Ectodermal cell (in vitro differentiated cells): ENCODE data around the gene MYO7A.

Experiments used
- H3K27ac ChIP-seq: 2 replicates; pipeline ENCODE4 v1.7.0; 2013; ENCODE audit warnings: mild to moderate bottlenecking, low read depth, low read length; ENCODE audit not compliant: insufficient read depth, poor library complexity, severe bottlenecking
- H3K27me3 ChIP-seq: 2 replicates; pipeline ENCODE4 v1.7.0; 2013; ENCODE audit warnings: mild to moderate bottlenecking, low read length; ENCODE audit not compliant: insufficient read depth, control insufficient read depth, poor library complexity, severe bottlenecking
- H3K36me3 ChIP-seq: one replicate; pipeline ENCODE4 v1.7.0; 2013; ENCODE audit warnings: low read length; ENCODE audit not compliant: control insufficient read depth, insufficient read depth
- H3K4me1 ChIP-seq: one replicate; pipeline ENCODE4 v1.7.0; 2013; ENCODE audit warnings: low read length; ENCODE audit not compliant: control insufficient read depth, insufficient read depth
- H3K4me3 ChIP-seq: 2 replicates; pipeline ENCODE4 v1.7.0; 2013; ENCODE audit warnings: low read depth, low read length, control low read depth; ENCODE audit not compliant: insufficient read depth
- H3K9me3 ChIP-seq: 2 replicates; pipeline ENCODE4 v1.7.0; 2013; ENCODE audit warnings: mild to moderate bottlenecking, low read length, moderate library complexity; ENCODE audit not compliant: control insufficient read depth
- WGBS, 2 experiments: methylation state at CpG; one replicate each; pipeline ENCODE4 v1.1.7; 2013; ENCODE audit warnings: missing lambda C conversion rate in 2 of 2; 5-methylcytosine and 5-hydroxymethylcytosine counted together

Gene MYO7A

GRCh38 chr11:77215106-77215505 is 87.1 kb downstream of the MYO7A start:
- Histone ChIP-seq H3K4me1 (no peaks in the 10 kb centered on the region), H3K27ac (no peak overlapping the region), H3K36me3 (no peaks in the 10 kb centered on the region), H3K27me3 (no peaks in the 10 kb centered on the region), H3K9me3 (no peaks in the 10 kb centered on the region), H3K4me3 (no peak overlapping the region)
- 91 to 93% methylated on average over 3 of the region's 3 CpGs for WGBS, 2 experiments

- H3K36me3 ChIP-seq: no peaks in the 10 kb centered on the region
- no peak overlapping the region for H3K27ac ChIP-seq
- H3K27me3 ChIP-seq: no peaks in the 10 kb centered on the region
- 89 to 100% methylated on average over 2 of the region's 2 CpGs for WGBS, 2 experiments
- no peak overlapping the region for H3K4me3 ChIP-seq
- H3K9me3 ChIP-seq: no peaks in the 10 kb centered on the region
- no peaks in the 10 kb centered on the region for H3K4me1 ChIP-seq
Measured at GRCh38 chr11:77217156-77217555, 89.1 kb downstream of the MYO7A start.

- Histone ChIP-seq H3K27ac (no peak overlapping the region), H3K4me3 (no peak overlapping the region), H3K4me1 (no peaks in the 10 kb centered on the region), H3K27me3 (no peaks in the 10 kb centered on the region), H3K36me3 (no peaks in the 10 kb centered on the region), H3K9me3 (no peaks in the 10 kb centered on the region)
- 81 to 85% methylated on average over 9 of the region's 9 CpGs for WGBS, 2 experiments
Measured at GRCh38 chr11:77223797-77224196, 95.8 kb downstream of the MYO7A start.

- no peak overlapping the region for H3K27ac ChIP-seq
- no peaks in the 10 kb centered on the region for H3K36me3 ChIP-seq
- 92 to 97% methylated on average over 5 of the region's 5 CpGs for WGBS, 2 experiments
- H3K4me1 ChIP-seq: no peaks in the 10 kb centered on the region
- H3K9me3 ChIP-seq: no peaks in the 10 kb centered on the region
- H3K4me3 ChIP-seq: no peak overlapping the region
- no peaks in the 10 kb centered on the region for H3K27me3 ChIP-seq
Measured at GRCh38 chr11:77230878-77231605, 103.0 kb downstream of the MYO7A start.

GRCh38 chr11:77231800-77232199 is 103.8 kb downstream of the MYO7A start:
- H3K27ac ChIP-seq: no peak overlapping the region
- H3K4me1 ChIP-seq: no peaks in the 10 kb centered on the region
- no peaks in the 10 kb centered on the region for H3K36me3 ChIP-seq
- no peak overlapping the region for H3K4me3 ChIP-seq
- no peaks in the 10 kb centered on the region for H3K27me3 ChIP-seq
- no peaks in the 10 kb centered on the region for H3K9me3 ChIP-seq
- 93 to 96% methylated on average over 1 of the region's 1 CpG for WGBS, 2 experiments

- H3K36me3 ChIP-seq: no peaks in the 10 kb centered on the region
- no peak overlapping the region for H3K27ac ChIP-seq
- no peaks in the 10 kb centered on the region for H3K9me3 ChIP-seq
- 95 to 96% methylated on average over 4 of the region's 4 CpGs for WGBS, 2 experiments
- no peaks in the 10 kb centered on the region for H3K27me3 ChIP-seq
- H3K4me3 ChIP-seq: no peak overlapping the region
- H3K4me1 ChIP-seq: no peaks in the 10 kb centered on the region
Measured at GRCh38 chr11:77232242-77232641, 104.2 kb downstream of the MYO7A start.

GRCh38 chr11:77233011-77233410 is 105.0 kb downstream of the MYO7A start:
- no peaks in the 10 kb centered on the region for H3K9me3 ChIP-seq
- no peaks in the 10 kb centered on the region for H3K4me1 ChIP-seq
- H3K27me3 ChIP-seq: no peaks in the 10 kb centered on the region
- WGBS, 2 experiments: 94 to 98% methylated on average over 3 of the region's 3 CpGs
- no peak overlapping the region for H3K27ac ChIP-seq
- H3K36me3 ChIP-seq: no peaks in the 10 kb centered on the region
- H3K4me3 ChIP-seq: no peak overlapping the region

GRCh38 chr11:77236901-77237300 is 108.9 kb downstream of the MYO7A start:
- Histone ChIP-seq H3K27me3 (no peaks in the 10 kb centered on the region), H3K4me1 (no peaks in the 10 kb centered on the region), H3K9me3 (no peaks in the 10 kb centered on the region), H3K36me3 (no peaks in the 10 kb centered on the region), H3K27ac (no peak overlapping the region), H3K4me3 (no peak overlapping the region)

- H3K27ac ChIP-seq: no peak overlapping the region
Measured at GRCh38 chr11:77244277-77245027, 116.4 kb downstream of the MYO7A start.

GRCh38 chr11:77249427-77249826 is 121.4 kb downstream of the MYO7A start:
- no peak overlapping the region for H3K27ac ChIP-seq
- 92% methylated on average over 2 to 3 of the region's 3 CpGs for WGBS, 2 experiments
- no peaks in the 10 kb centered on the region for H3K36me3 ChIP-seq
- H3K4me1 ChIP-seq: no peaks in the 10 kb centered on the region
- no peak overlapping the region for H3K4me3 ChIP-seq
- H3K9me3 ChIP-seq: no peaks in the 10 kb centered on the region
- no peaks in the 10 kb centered on the region for H3K27me3 ChIP-seq

More at GRCh38 chr11:77244277-77245027, 116.4 kb downstream of the MYO7A start:
- H3K36me3 ChIP-seq: no peaks in the 10 kb centered on the region
- 93 to 96% methylated on average over 7 of the region's 7 CpGs for WGBS, 2 experiments
- H3K4me1 ChIP-seq: no peaks in the 10 kb centered on the region
- no peaks in the 10 kb centered on the region for H3K27me3 ChIP-seq
- H3K9me3 ChIP-seq: no peaks in the 10 kb centered on the region
- H3K4me3 ChIP-seq: no peak overlapping the region
